HG02943 (cell line): ENCODE results near the gene WWOX.

Source experiments
- ATAC-seq: cut with Tn5 transposase; IDR thresholded peaks from one replicate; pipeline ENCODE4 v1.9.1; 2021; ENCODE audit warnings: mild to moderate bottlenecking, low read depth, moderate library complexity; ENCODE audit not compliant: unreplicated experiment

WWOX gene

GRCh38 chr16:78290872-78291591, 191.6 kb downstream of the WWOX start:
- no peak for ATAC-seq

- ATAC-seq: no peak
Measured at GRCh38 chr16:78291604-78292003, 192.2 kb downstream of the WWOX start.

DNA sequence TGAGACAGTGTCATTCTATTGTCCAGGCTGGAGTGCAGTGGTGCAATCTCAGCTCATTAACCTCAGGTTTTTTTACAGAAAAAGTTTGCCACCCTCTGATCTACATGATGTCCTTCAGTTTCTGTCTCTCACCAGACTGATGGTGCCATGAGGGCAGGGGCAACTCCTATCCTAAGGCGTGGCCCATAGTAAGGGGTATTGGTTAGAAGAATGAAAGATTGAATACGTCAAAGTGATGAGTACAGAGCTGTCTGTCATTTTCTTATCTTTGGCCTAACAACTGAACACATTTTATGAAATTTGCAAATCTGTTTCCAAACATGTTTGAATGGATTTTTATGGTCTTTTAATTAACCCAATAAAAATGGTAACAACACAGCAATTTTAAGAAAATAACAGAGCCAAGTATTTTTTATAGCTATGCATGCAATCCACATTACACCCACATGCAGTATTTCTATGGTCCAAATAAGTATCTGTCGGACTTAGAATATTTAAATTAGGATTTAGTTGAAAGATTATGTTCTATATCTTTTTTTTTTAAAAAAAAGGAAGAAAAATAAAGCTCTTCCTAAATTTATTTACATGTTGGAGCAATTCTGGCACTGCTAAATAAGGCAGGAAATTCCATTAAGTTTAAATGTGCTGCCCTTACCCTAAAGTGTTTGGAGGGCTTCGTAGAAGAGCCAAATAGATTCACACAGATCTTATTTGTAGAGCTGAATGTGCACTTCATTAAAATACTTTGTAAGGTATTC, 192.8 kb downstream of the WWOX start:
- ATAC-seq: no peak

DNA sequence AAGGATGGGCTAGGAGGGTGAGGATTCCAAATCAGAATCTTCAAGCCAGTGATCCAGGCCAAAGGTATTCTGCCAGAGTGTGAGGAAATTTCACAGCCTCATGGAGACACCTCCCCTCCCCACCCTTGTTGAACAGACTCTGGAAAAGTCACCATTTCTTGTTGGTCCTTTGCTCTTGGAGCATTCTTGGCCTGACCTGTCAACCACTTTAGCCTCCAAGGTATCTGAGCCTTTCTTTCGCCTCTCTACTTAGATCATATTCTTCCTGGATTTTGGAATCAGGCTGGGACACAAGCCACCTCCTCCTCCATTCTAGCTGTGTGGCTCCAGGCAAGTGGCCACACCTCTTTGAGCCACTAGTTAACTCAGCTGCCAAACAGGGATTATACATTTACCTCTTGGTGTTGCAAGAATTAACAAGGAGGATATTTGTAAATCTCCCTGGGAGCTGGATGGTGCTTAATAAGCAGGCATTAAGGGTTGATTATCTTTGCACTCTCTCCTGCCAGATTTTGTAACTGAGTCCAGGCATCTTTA, 193.5 kb downstream of the WWOX start:
- ATAC-seq: no peak

DNA sequence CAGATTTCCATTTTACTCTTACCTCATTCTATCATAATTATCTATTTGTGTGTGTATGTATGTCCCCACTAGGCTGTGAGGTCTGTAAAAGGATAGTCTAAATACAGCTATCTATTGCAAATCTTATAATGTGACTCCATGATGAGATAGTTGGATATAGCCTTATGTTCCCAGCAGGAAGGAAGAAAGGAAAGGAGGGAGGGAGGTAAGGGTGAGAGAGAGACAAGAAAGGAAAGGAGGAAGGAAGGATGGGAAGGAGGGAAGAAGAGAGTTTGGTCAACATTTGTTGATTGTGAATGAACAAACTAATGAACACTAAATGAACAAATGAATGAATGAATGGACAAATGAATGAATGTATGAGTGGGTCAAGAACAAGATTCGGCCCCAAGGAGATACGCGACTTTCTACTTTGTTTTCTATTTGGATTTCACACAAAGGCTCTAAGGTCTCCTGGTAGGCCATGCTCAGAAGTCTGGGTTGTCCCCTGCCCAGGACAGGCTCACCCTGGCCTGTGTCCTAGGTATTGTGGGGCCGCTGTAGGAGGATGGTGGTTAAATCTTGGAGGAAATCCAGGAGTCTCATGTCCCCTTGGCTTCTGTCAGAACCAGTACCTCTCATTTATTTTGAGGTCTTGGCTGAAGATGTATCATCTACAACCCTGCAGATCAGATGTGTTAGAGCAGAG, 195.2 kb downstream of the WWOX start:
- ATAC-seq: no peak

GRCh38 chr16:78297066-78297666, 197.7 kb downstream of the WWOX start:
- ATAC-seq: no peak

- ATAC-seq: no peak
Measured at GRCh38 chr16:78298986-78299385, 199.5 kb downstream of the WWOX start.

- ATAC-seq: no peak
Measured at GRCh38 chr16:78300469-78300868, 201.0 kb downstream of the WWOX start.

- no peak for ATAC-seq
Measured at GRCh38 chr16:78303946-78304345, 204.5 kb downstream of the WWOX start.

DNA sequence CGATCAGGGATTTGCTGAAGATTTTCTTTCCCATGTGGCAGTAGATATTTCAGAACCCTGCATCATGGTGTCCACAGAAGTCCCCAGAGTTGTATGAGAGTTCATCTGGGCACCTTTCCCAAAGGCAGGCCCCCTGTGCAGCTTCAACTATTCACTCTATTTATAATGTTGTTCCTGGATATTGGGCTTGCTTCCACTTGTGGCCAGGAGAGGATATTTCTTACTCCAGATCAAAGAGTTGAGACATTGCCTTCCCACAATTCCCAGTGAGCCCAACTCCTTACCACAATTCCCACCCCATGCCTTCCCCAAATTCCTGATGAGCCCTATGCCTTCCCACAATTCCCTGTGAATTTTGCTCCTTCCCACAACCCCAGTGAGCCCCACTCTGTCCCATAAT, 206.9 kb downstream of the WWOX start:
- ATAC-seq: no peak

DNA sequence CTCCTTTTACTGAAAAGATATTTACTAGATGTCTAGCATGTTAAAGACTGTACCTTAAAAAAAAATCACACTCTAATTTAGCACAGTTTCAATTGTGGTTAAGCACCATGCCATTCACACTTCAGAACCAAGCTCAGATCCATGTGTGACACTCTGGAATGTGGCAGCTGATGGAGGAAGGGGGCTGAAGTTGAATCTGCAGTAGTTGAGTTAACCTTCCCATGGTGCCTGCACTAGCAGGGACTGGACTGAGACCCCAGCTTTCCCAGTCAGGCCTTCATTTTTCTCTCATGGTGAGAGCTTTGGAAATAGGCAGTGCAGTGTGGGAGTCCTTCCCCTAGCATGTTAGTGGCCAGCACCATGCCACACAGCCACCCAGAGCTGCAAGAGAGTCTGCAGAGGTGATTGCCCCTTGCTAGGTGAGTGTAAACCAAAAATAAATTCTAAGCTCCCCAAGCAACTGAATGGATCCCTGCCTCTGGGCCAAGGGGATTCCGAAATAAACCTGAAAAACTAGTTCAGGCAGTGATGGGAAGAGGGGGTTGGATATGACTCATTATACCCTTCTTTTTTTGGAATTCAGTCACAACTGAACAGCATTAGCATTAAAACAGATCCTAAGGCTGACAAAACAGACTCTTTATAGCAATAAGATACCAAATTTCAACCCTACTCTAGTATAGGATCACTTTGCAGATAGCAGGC, 208.5 kb downstream of the WWOX start:
- ATAC-seq: no peak

- ATAC-seq: no peak
Measured at GRCh38 chr16:78309763-78310162, 210.3 kb downstream of the WWOX start.

- no peak for ATAC-seq
Measured at GRCh38 chr16:78310196-78310595, 210.7 kb downstream of the WWOX start.

GRCh38 chr16:78310990-78311561, 211.6 kb downstream of the WWOX start:
- no peak for ATAC-seq

DNA sequence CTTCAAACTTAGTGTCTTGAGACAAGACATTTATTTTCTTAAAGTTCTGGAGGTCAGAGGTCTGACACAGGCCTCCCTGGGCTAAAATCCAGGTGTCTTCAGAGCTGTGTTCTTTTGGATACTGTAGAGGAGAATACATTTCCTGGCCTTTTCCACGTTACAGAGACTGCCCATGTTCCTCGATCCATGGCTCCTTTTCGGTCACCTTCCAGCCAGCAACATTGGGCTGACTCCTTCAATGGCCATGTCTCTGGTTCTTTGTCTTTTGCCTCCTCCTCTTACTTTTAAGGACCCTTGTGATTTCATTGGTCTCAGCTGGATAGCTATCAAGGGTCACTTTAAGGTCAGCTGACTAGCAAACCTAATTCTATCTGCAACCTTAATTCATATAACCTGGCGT, 212.4 kb downstream of the WWOX start:
- ATAC-seq: no peak

- ATAC-seq: no peak
Measured at GRCh38 chr16:78317564-78318240, 218.2 kb downstream of the WWOX start.

- no peak for ATAC-seq
Measured at GRCh38 chr16:78321620-78322360, 222.3 kb downstream of the WWOX start.

GRCh38 chr16:78323315-78323714, 223.9 kb downstream of the WWOX start:
- ATAC-seq: no peak
